GM12878 (cell line): ENCODE results near the gene FRYL. TPM values are rescaled to one million over a fixed set of nuclear protein-coding genes. Genes with fewer than 3 reads are reported as not detected.

Experiments used
- ATAC-seq: fragments of 200-7000 bp; cut with Tn5 transposase; 3 replicates; pipeline ENCODE4 v1.9.1; 2020; ENCODE audit warnings: mild to moderate bottlenecking, moderate library complexity
- BruUV-seq: library from RNA; stranded (reverse); fragments of 400-500 nt; replicated peaks from 2 replicates; lab custom pipeline; 2021; lab: Mats Ljungman, UMichigan
- CTCF ChIA-PET: fragments of 300-600 bp; sonication (Branson Sonifier 250); formaldehyde crosslinking; extraction: SDS; loops from one replicate; lab custom pipeline; 2021; ENCODE audit warnings: inconsistent platforms; lab: Yijun Ruan, JAX
- POLR2A ChIA-PET: fragments of 350-600 bp; formaldehyde crosslinking; extraction: SDS; loops from one replicate; lab custom pipeline; 2021; ENCODE audit warnings: inconsistent platforms; lab: Charles Lee
- RAD21 ChIA-PET: fragments of 300-600 bp; sonication (Branson Sonifier 250); formaldehyde crosslinking; loops from one replicate; lab custom pipeline; 2023; ENCODE audit warnings: antibody characterized with exemption; ENCODE audit not compliant: unreplicated experiment; lab: Charles Lee
- SMC1A ChIA-PET: fragments of 300-600 bp; sonication (Branson Sonifier 250); formaldehyde crosslinking; loops from one replicate; lab custom pipeline; 2023; ENCODE audit not compliant: unreplicated experiment, uncharacterized antibody; lab: Charles Lee
- DNase-seq: peaks from one replicate; pipeline ENCODE4 v3.0.0-alpha.2; 2011; ENCODE audit warnings: low read depth, low spot score
- FAIRE-seq: peaks from 3 replicates; lab custom pipeline; 2011; peaks lifted over from hg19 to GRCh38; lab: Jason Lieb, UNC
- H2AFZ ChIP-seq: 2 replicates; pipeline ENCODE4 v1.6.0; 2011; ENCODE audit warnings: low read depth, low read length, control low read depth; ENCODE audit not compliant: control insufficient read depth
- H3K27ac ChIP-seq: 2 replicates; pipeline ENCODE4 v1.5.1; 2011; ENCODE audit warnings: control low read depth; ENCODE audit not compliant: control insufficient read depth, insufficient read depth
- H3K27me3 ChIP-seq, 2 experiments: replicated peaks in 1 of 2; 2 replicates each; pipeline versions ENCODE4 v1.6.0 to v1.6.1; 2011; ENCODE audit warnings: low read length in 1 of 2; ENCODE audit not compliant: control insufficient read depth in 2 of 2, insufficient read depth in 2 of 2
- H3K36me3 ChIP-seq, 2 experiments: 2 replicates each; pipeline ENCODE4 v1.5.1; 2011; ENCODE audit warnings: low read length in 1 of 2; ENCODE audit not compliant: control insufficient read depth in 2 of 2, insufficient read depth in 2 of 2
- H3K4me1 ChIP-seq: 2 replicates; pipeline ENCODE4 v1.6.1; 2011; ENCODE audit warnings: mild to moderate bottlenecking, low read length, moderate library complexity, mixed read lengths; ENCODE audit not compliant: control insufficient read depth, insufficient read depth
- H3K4me2 ChIP-seq: 2 replicates; pipeline ENCODE4 v1.6.0; 2011; ENCODE audit warnings: control low read depth; ENCODE audit not compliant: control insufficient read depth, insufficient read depth
- H3K4me3 ChIP-seq: fragments of 200-600 bp; sonication (generic); 2 replicates; pipeline ENCODE4 v1.5.1; 2016
- H3K79me2 ChIP-seq: 2 replicates; pipeline ENCODE4 v1.6.0; 2011; ENCODE audit warnings: low read length; ENCODE audit not compliant: control insufficient read depth, insufficient read depth
- H3K9ac ChIP-seq: 2 replicates; pipeline ENCODE4 v1.8.0; 2011; ENCODE audit warnings: low read length, control low read depth, mixed read lengths; ENCODE audit not compliant: control insufficient read depth, insufficient read depth
- H3K9me3 ChIP-seq: replicated peaks from 3 replicates; pipeline ENCODE4 v1.5.1; 2011; ENCODE audit warnings: mild to moderate bottlenecking, low read length; ENCODE audit not compliant: control insufficient read depth, insufficient read depth
- H4K20me1 ChIP-seq: 2 replicates; pipeline ENCODE4 v1.6.0; 2011; ENCODE audit not compliant: control insufficient read depth, insufficient read depth
- CBFB ChIP-seq: IDR thresholded peaks from 2 replicates; pipeline ENCODE4 v1.6.1; 2016; ENCODE audit warnings: antibody characterized with exemption, low read depth
- GATAD2B ChIP-seq: fragments of 450-650 bp; conservative IDR thresholded peaks from 2 replicates; pipeline ENCODE4 v1.6.1; 2017; ENCODE audit warnings: low read depth, mild to moderate bottlenecking, moderate library complexity
- HCFC1 ChIP-seq: fragments of 150-350 bp; IDR thresholded peaks from 2 replicates; pipeline ENCODE4 v1.6.1; 2014; ENCODE audit warnings: low read length
- IRF4 ChIP-seq: IDR thresholded peaks from 2 replicates; pipeline ENCODE4 v1.6.1; 2011; ENCODE audit warnings: low read depth, low read length
- NFYB ChIP-seq: IDR thresholded peaks from 2 replicates; pipeline ENCODE4 v1.6.1; 2011; ENCODE audit warnings: low read depth, mild to moderate bottlenecking, low read length, improper control_type of control experiment, moderate library complexity; ENCODE audit not compliant: insufficient read depth
- NRF1 ChIP-seq: conservative IDR thresholded peaks from 2 replicates; pipeline ENCODE4 v1.6.1; 2011; ENCODE audit warnings: mild to moderate bottlenecking, low read depth, low read length, improper control_type of control experiment
- SMAD5 ChIP-seq: IDR thresholded peaks from 2 replicates; pipeline ENCODE4 v1.6.1; 2016; ENCODE audit warnings: antibody characterized with exemption, low read depth
- SREBF1 ChIP-seq: IDR thresholded peaks from 2 replicates; pipeline ENCODE4 v1.6.1; 2012; ENCODE audit warnings: mild to moderate bottlenecking, low read length
- SREBF2 ChIP-seq: IDR thresholded peaks from 2 replicates; pipeline ENCODE4 v1.6.1; 2012; ENCODE audit warnings: mild to moderate bottlenecking, low read length
- ZNF384 ChIP-seq: IDR thresholded peaks from 2 replicates; pipeline ENCODE4 v1.6.1; 2012; ENCODE audit warnings: low read depth, mild to moderate bottlenecking, low read length, improper control_type of control experiment, borderline replicate concordance
- ZNF622 ChIP-seq: fragments of 450-650 bp; IDR thresholded peaks from 2 replicates; pipeline ENCODE4 v1.6.1; 2017; ENCODE audit warnings: mild to moderate bottlenecking, inconsistent platforms
- in situ Hi-C: fragments of 300-500 bp; cut with MboI; formaldehyde crosslinking; loops from 9 replicates; pipeline ENCODE4 v1.14.3; 2018; ENCODE audit warnings: mixed read lengths
- intact Hi-C: fragments of 100-400 bp; cut with micrococcal nuclease; formaldehyde crosslinking; loops from one replicate; pipeline ENCODE4 v1.14.2; 2022; ENCODE audit not compliant: unreplicated experiment
- polyA plus RNA-seq, 11 experiments: library from polyadenylated mRNA; depleted of rRNA in 4 of 11; unstranded in 6 of 11; stranded (reverse) in 5 of 11; fragments of >200 nt; fragmentation: Nextera tagmentation in 4 of 11; fragmentation: Illumina TruSeq in 1 of 11; extraction: Ambion mirVana in 4 of 11; extraction: Trizol in 1 of 11; gene quantifications; 1 replicate in 1 of 11; 2 replicates in 10 of 11; pipeline versions ENCODE4 v1.2.1 to v1.2.3, GENCODE V29; 2011 to 2016; ENCODE audit warnings: inconsistent platforms in 2 of 11, missing spikeins in 2 of 11, low read depth in 1 of 11
- total RNA-seq, 4 experiments: library from RNA; depleted of rRNA in 3 of 4; stranded (reverse); fragments of >200 nt in 3 of 4; fragmentation: Illumina TruSeq in 1 of 4; extraction: Trizol in 1 of 4; gene quantifications; 2 replicates each; pipeline versions ENCODE4 v1.2.1 to v1.2.3, GENCODE V29; 2013 to 2021
- TF ChIP-seq, protein P1 (sequence below): fragments of 450-650 bp; formaldehyde crosslinking; IDR thresholded peaks from 2 replicates; pipeline ENCODE4 v1.4.0; 2022; ENCODE audit warnings: mild to moderate bottlenecking, moderate library complexity
- TF ChIP-seq, protein P2 (sequence below): fragments of 450-650 bp; IDR thresholded peaks from 2 replicates; pipeline ENCODE4 v1.6.1; 2014; ENCODE audit warnings: mild to moderate bottlenecking

Gene FRYL
- total and polyA plus RNA-seq, 10 of the 15 experiments (the other 5 are each of a cell fraction or from before 2014, with no cell fraction given) = 10.3 to 50.6 (median 28.7) TPM

DNA sequence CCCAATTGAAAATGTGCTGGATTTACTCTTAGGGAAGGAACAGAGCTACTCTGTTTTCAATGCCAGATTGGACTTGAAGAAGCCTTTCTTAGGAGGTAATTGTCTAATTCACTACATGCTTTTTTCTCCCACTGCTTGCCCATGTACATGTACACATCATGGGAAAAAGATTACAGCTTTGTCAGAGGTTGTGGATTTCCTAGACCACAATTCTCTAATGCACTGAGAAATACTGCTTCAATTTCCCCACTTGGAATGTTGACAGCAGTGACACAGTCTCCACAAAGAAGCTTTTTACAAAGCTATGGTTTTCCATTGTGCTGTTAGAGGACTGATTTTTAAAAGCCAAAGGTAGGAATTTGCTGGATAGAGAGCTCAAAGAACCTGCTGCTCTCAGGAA is 270.5 kb downstream of the FRYL start:
- Histone ChIP-seq H3K9me3 (no peaks in the 10 kb centered on the region), H3K9ac (no peak overlapping the region), H3K36me3 (peaks cover 11 to 30% of the 10 kb centered on the region in 2 experiments), H3K4me2 (no peak overlapping the region), H2AFZ (no peak overlapping the region), H3K4me3 (no peak overlapping the region), H3K4me1 (no peaks in the 10 kb centered on the region), H3K27me3 (no peaks in the 10 kb centered on the region), H3K27ac (no peak overlapping the region), H4K20me1 (no peaks in the 10 kb centered on the region), H3K79me2 (no peaks in the 10 kb centered on the region)
- DNase-seq = no peak
- no peak for TF ChIP-seq CBFB
- TF ChIP-seq SREBF1 = no peak
- TF ChIP-seq NRF1 = no peak
- TF ChIP-seq NFYB = no peak
- TF ChIP-seq HCFC1 = no peak
- no peak for TF ChIP-seq ZNF622
- TF ChIP-seq, protein P1, sequence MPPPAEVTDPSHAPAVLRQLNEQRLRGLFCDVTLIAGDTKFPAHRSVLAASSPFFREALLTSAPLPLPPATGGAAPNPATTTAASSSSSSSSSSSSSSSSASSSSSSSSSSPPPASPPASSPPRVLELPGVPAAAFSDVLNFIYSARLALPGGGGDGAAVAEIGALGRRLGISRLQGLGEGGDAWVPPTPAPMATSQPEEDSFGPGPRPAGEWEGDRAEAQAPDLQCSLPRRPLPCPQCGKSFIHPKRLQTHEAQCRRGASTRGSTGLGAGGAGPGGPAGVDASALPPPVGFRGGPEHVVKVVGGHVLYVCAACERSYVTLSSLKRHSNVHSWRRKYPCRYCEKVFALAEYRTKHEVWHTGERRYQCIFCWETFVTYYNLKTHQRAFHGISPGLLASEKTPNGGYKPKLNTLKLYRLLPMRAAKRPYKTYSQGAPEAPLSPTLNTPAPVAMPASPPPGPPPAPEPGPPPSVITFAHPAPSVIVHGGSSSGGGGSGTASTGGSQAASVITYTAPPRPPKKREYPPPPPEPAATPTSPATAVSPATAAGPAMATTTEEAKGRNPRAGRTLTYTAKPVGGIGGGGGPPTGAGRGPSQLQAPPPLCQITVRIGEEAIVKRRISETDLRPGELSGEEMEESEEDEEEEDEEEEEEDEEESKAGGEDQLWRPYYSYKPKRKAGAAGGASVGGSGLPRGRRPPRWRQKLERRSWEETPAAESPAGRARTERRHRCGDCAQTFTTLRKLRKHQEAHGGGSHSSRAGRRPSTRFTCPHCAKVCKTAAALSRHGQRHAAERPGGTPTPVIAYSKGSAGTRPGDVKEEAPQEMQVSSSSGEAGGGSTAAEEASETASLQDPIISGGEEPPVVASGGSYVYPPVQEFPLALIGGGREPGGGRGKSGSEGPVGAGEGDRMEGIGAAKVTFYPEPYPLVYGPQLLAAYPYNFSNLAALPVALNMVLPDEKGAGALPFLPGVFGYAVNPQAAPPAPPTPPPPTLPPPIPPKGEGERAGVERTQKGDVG (CRISPR knock-in tag) = no peak
- TF ChIP-seq IRF4 = no peak
- TF ChIP-seq ZNF384 = no peak
- no peak for TF ChIP-seq SMAD5
- TF ChIP-seq SREBF2 = no peak
- TF ChIP-seq, protein P2, sequence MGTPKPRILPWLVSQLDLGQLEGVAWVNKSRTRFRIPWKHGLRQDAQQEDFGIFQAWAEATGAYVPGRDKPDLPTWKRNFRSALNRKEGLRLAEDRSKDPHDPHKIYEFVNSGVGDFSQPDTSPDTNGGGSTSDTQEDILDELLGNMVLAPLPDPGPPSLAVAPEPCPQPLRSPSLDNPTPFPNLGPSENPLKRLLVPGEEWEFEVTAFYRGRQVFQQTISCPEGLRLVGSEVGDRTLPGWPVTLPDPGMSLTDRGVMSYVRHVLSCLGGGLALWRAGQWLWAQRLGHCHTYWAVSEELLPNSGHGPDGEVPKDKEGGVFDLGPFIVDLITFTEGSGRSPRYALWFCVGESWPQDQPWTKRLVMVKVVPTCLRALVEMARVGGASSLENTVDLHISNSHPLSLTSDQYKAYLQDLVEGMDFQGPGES = no peak
- TF ChIP-seq GATAD2B = no peak
- POLR2A ChIA-PET = no interaction called here
- in situ Hi-C loops (no loop called here), intact Hi-C loops (no loop called here)
- RAD21 ChIA-PET = no interaction called here
- CTCF ChIA-PET = interaction anchor here (1.1 to 1.8 kb wide), 3 partner anchors 10 to 64 kb away, joined by 3 to 4 read pairs (median 3); no protein-coding TSS in a partner anchor
- no peak for ATAC-seq
- SMC1A ChIA-PET = interaction anchor here (1.2 kb wide), 1 partner anchor 29 kb away, joined by 5 read pairs; no protein-coding TSS in a partner anchor
- no TSS peak for BruUV-seq
- no peak for FAIRE-seq
